Activated CD4-positive, alpha-beta T cell treated with anti-CD3 and anti-CD28 coated beads, Interleukin-2, amount 10 ng/mL, durations not matched to agents 7 days and 5 days (primary cell): ENCODE measurements around the gene RPS27A. TPM values are rescaled to one million over a fixed set of nuclear protein-coding genes. Genes with fewer than 3 reads are reported as not detected.
A peak's percentile ranks its signal among the peaks of the same experiment; 100 is the strongest.
"Not testable (repeated sequence)": the region's sequence is repeated elsewhere in the genome, so short reads cannot be mapped to it uniquely, and the experiment has no call there.

Experiments
- CTCF ChIA-PET: fragments of 350-600 bp; sonication (Branson Sonifier 250); formaldehyde crosslinking; loops from one replicate; lab custom pipeline; 2021; ENCODE audit warnings: antibody characterized with exemption; lab: Charles Lee
- POLR2A ChIA-PET: fragments of 350-600 bp; sonication (Branson Sonifier 250); formaldehyde crosslinking; loops from one replicate; lab custom pipeline; 2021; ENCODE audit warnings: antibody characterized with exemption; lab: Charles Lee
- DNase-seq: peaks from one replicate; pipeline ENCODE4 v3.0.0-alpha.2; 2020
- H3K27ac Mint-ChIP-seq: one replicate; pipeline ENCODE4 v1.8.0; 2021; ENCODE audit warnings: mild to moderate bottlenecking, moderate library complexity, mixed read lengths
- H3K27me3 Mint-ChIP-seq: one replicate; pipeline ENCODE4 v1.8.0; 2021; ENCODE audit warnings: mixed read lengths
- H3K36me3 Mint-ChIP-seq: one replicate; pipeline ENCODE4 v1.8.0; 2021; ENCODE audit warnings: low read depth, mixed read lengths
- H3K4me1 Mint-ChIP-seq: one replicate; pipeline ENCODE4 v1.8.0; 2021; ENCODE audit warnings: mixed read lengths
- H3K4me3 Mint-ChIP-seq: one replicate; pipeline ENCODE4 v1.8.0; 2021; ENCODE audit warnings: mild to moderate bottlenecking, moderate library complexity, mixed read lengths
- H3K9me3 Mint-ChIP-seq: one replicate; pipeline ENCODE4 v1.8.0; 2021; ENCODE audit warnings: mixed read lengths
- total RNA-seq, 2 experiments: library from RNA; stranded (reverse); gene quantifications; one replicate each; pipeline ENCODE4 v1.2.3, GENCODE V29; 2021

The RPS27A gene
- total RNA-seq, 2 experiments from 2014 or later: 788 to 945 TPM

DNA sequence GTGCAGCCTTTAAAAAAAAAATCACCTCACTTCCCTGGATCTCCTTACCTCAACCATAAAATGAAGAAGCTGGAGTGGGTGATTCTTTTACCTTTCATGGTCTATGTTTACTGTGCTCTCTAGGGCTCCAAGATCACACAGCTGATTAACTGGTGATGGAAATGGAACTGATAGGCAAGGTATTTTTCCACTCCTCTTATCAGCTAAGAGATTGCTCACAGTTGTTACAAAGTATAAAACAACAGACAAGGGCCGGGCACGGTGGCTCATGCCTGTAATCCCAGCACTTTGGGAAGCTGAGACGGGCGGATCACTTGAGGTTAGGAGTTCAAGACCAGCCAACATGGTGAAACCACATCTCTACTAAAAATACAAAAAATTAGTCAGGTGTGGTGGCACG lies 14.5 kb downstream of the RPS27A start:
- Mint-ChIP-seq H3K36me3 (peaks cover 26% of the 10 kb centered on the region), H3K27me3 (no peaks in the 10 kb centered on the region), H3K4me3 (no peak overlapping the region), H3K9me3 (no peaks in the 10 kb centered on the region), H3K4me1 (peaks cover 2% of the 10 kb centered on the region), H3K27ac (no peak overlapping the region)
- DNase-seq: no peak
- ChIA-PET CTCF (interaction anchor here (0.8 to 1.1 kb wide), 2 partner anchors 10 to 15 kb away, joined by 3 read pairs; partner anchors contain the start of genes CLHC1 and RPS27A), POLR2A (no interaction called here)

- H3K9me3 Mint-ChIP-seq: no peaks in the 10 kb centered on the region
- H3K36me3 Mint-ChIP-seq: peaks cover 24% of the 10 kb centered on the region
- CTCF ChIA-PET: no interaction called here
Observed at GRCh38 chr2:55252832-55253231, 20.3 kb downstream of the RPS27A start.

DNA sequence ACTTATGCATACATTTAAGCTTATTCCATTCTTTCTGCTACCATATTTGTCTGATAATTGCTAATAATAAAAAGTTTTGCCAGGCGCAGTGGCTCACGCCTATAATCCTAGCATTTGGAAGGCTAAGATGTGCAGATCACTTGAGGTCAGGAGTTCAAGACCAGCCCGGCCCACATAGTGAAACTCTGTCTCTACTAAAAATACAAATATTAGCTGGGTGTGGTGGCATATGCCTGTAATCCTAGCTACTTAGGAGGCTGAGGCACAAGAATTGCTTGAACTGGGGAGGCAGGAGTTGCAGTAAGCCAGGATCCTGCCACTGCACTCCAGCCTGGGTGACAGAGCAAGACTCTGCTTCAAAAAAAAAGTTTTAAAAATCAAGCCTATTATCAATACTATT lies 27.1 kb downstream of the RPS27A start:
- not testable (repeated sequence) for DNase-seq

More at GRCh38 chr2:55252832-55253231, 20.3 kb downstream of the RPS27A start:
- H3K27me3 Mint-ChIP-seq: no peaks in the 10 kb centered on the region
- H3K4me1 Mint-ChIP-seq: no peaks in the 10 kb centered on the region
- H3K27ac Mint-ChIP-seq: no peak overlapping the region
- H3K4me3 Mint-ChIP-seq: no peak overlapping the region
- no peak for DNase-seq
- POLR2A ChIA-PET: no interaction called here

DNA sequence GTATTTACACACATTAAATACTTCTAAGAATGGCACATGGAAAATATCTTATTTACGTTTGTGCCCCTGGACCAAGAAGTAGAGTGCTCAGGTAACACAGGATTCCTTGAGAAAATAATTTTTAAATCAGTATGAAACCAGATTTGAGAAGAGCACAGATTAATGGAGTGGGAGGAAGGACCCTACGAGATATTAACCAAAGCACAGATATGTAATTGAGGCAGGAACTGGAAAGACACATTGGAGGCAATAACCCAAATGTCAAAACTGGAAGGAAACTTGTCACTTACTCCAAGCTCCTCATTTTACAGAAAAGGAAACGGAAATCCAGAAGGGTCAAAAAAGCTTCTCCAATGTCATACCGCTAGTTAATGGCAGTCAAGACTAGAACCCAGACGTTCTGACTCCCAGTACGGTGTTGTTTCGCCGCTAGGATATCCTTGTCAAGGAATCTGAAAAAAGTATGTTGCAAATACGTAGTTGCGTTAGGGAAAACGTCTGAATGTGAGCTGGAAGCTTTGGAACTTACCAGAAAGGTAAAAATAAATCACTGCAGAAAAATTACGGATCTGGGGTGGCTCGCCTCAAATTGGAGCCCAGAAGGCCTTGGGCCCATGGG lies 35.9 kb downstream of the RPS27A start:
- DNase-seq: no peak
- POLR2A ChIA-PET: no interaction called here
- H3K36me3 Mint-ChIP-seq: peaks cover 8% of the 10 kb centered on the region

More for the DNA sequence above, 27.1 kb downstream of the RPS27A start:
- CTCF ChIA-PET: interaction anchor here (0.6 kb wide), 1 partner anchor 1206 kb away, joined by 5 read pairs; no protein-coding TSS in a partner anchor
- H3K27ac Mint-ChIP-seq, H3K4me1 Mint-ChIP-seq, H3K9me3 Mint-ChIP-seq, POLR2A ChIA-PET, H3K4me3 Mint-ChIP-seq, H3K27me3 Mint-ChIP-seq: not testable (repeated sequence)
- H3K36me3 Mint-ChIP-seq: peaks cover 12% of the 10 kb centered on the region

DNA sequence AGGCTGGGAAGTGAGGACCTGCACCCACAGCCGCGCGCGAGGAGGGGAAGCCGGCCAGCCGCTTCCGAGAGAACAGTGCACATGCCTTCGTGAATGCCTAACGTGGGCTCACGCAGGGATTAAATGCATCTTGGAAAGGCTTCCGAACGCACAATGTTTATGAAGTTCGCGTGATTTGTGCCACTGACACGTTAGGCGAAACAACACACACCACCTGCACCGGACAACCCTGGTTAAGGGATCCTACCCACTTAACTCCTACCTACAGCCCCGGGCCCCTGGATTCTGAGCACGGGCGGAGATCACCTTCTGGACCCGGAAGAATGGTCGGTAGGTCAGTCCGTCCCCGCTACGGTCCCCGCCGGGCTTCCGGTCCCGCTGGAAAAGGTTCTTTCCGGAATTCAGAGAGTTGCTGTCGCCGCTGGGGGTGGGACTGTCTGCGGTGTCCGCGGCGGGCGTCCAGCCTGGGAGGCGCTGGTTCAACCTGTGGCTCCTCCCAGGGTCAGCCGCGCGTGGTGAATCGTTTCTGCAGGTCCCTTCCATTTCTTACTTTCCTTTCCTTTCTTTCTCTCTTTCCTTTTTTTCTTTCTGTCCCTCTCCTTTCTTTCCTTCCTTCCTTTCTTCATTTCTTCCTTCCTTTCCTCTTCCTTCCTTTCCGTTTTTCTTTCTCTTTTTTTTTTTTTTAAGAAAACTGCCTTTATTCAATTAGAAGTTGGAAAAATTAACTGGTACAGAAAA lies 36.6 kb downstream of the RPS27A start, which contains the start of gene MTIF2:
Gene MTIF2 (minus strand): TSS at position 325 of the 738 bp plus-strand sequence. CDS start 5,373 bp downstream, outside the sequence.
- Mint-ChIP-seq H3K27me3 (no peaks in the 10 kb centered on the region), H3K4me3 (peak within 1 kb of the TSS; percentile 93), H3K27ac (peak within 1 kb of the TSS; percentile 97), H3K4me1 (peaks cover 25% of the 10 kb centered on the region), H3K36me3 (peaks cover 3% of the 10 kb centered on the region), H3K9me3 (no peaks in the 10 kb centered on the region)
- POLR2A ChIA-PET: no interaction called here
- CTCF ChIA-PET: interaction anchor here (0.5 to 1.3 kb wide), 3 partner anchors 9 to 109 kb away, joined by 3 read pairs; no protein-coding TSS in a partner anchor
- peak; percentile 88 for DNase-seq

More for the DNA sequence above, 35.9 kb downstream of the RPS27A start:
- Mint-ChIP-seq H3K4me3 (peak overlapping the region; percentile 93), H3K27me3 (no peaks in the 10 kb centered on the region), H3K27ac (peak overlapping the region; percentile 97), H3K9me3 (no peaks in the 10 kb centered on the region), H3K4me1 (peaks cover 25% of the 10 kb centered on the region)
- CTCF ChIA-PET: no interaction called here

DNA sequence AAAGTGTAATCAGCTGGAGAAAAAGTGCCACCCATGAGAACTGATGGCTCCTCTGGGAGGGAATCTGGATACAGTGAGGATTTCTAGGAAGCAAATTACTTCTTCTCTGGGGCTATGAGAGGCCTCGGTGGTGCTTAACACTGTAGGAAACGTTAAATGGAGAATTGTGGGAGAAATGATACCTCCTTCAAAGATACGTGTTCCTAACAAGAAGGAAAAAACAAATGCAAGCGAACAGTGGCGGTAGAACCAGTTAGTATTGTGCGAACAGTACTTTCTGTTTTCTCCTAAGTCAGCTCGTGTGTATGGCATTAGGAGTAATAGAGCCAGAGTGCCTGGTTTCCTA lies 37.1 kb downstream of the RPS27A start:
- no peaks in the 10 kb centered on the region for H3K9me3 Mint-ChIP-seq
- H3K27me3 Mint-ChIP-seq: no peaks in the 10 kb centered on the region
- H3K4me3 Mint-ChIP-seq: peak overlapping the region; percentile 93
- H3K36me3 Mint-ChIP-seq: peaks cover 3% of the 10 kb centered on the region
- ChIA-PET POLR2A (no interaction called here), CTCF (interaction anchor here (0.5 to 1.3 kb wide), 4 partner anchors 9 to 110 kb away, joined by 3 read pairs; no protein-coding TSS in a partner anchor)
- H3K27ac Mint-ChIP-seq: peak overlapping the region; percentile 97
- no peak for DNase-seq
- H3K4me1 Mint-ChIP-seq: peaks cover 25% of the 10 kb centered on the region

DNA sequence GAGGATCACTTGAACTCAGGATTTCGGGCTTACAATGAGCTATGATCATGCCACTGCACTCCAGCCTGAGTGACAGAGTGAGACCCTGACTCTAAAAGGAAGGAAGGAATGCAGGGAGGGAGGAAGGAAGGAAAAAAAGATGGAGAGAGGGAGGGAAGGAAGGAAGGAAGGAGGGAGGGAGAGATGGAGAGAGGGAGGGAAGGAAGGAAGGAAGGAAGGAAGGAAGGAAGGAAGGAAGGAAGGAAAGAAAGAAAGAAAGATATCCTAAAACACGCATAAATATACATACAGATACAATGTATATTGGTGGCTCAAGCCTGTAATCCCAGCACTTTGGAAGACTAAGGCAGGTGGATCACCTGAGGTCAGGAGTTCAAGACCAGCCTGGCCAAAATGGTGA lies 41.9 kb downstream of the RPS27A start:
- DNase-seq, H3K36me3 Mint-ChIP-seq, H3K27ac Mint-ChIP-seq, H3K4me3 Mint-ChIP-seq, H3K27me3 Mint-ChIP-seq, POLR2A ChIA-PET, H3K9me3 Mint-ChIP-seq: not testable (repeated sequence)
- peaks cover 13% of the 10 kb centered on the region for H3K4me1 Mint-ChIP-seq
- CTCF ChIA-PET: interaction anchor here (0.9 kb wide), 1 partner anchor 11 kb away, joined by 3 read pairs; no protein-coding TSS in a partner anchor

- H3K9me3 Mint-ChIP-seq: no peaks in the 10 kb centered on the region
- peaks cover 4% of the 10 kb centered on the region for H3K27me3 Mint-ChIP-seq
Observed at GRCh38 chr2:55277310-55277709, 44.8 kb downstream of the RPS27A start.

DNA sequence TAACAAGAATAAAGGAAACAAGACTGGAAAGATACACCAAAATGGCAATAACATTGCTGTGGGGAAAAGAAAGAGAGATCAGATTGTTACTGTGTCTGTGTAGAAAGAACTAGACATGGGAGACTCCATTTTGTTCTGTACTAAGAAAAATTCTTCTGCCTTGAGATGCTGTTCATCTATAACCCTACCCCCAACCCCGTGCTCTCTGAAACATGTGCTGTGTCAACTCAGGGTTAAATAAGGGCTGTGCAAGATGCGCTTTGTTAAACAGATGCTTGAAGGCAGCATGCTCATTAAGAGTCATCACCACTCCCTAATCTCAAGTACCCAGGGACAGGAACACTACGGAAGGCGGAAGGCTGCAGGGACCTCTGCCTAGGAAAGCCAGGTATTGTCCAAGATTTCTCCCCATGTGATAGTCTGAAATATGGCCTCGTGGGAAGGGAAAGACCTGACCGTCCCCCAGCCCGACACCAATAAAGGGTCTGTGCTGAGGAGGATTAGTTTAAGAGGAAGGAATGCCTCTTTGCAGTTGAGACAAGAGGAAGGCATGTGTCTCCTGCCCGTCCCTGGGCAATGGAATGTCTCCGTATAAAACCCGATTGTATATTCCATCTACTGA lies 46.8 kb downstream of the RPS27A start:
- H3K36me3 Mint-ChIP-seq, H3K27ac Mint-ChIP-seq, CTCF ChIA-PET, DNase-seq, H3K4me3 Mint-ChIP-seq, H3K9me3 Mint-ChIP-seq, H3K27me3 Mint-ChIP-seq, POLR2A ChIA-PET: not testable (repeated sequence)
- H3K4me1 Mint-ChIP-seq: peaks cover 26% of the 10 kb centered on the region

More at GRCh38 chr2:55277310-55277709, 44.8 kb downstream of the RPS27A start:
- Mint-ChIP-seq H3K36me3 (no peaks in the 10 kb centered on the region), H3K27ac (no peak overlapping the region), H3K4me3 (no peak overlapping the region), H3K4me1 (peaks cover 10% of the 10 kb centered on the region)
- ChIA-PET CTCF (no interaction called here), POLR2A (no interaction called here)
- no peak for DNase-seq

DNA sequence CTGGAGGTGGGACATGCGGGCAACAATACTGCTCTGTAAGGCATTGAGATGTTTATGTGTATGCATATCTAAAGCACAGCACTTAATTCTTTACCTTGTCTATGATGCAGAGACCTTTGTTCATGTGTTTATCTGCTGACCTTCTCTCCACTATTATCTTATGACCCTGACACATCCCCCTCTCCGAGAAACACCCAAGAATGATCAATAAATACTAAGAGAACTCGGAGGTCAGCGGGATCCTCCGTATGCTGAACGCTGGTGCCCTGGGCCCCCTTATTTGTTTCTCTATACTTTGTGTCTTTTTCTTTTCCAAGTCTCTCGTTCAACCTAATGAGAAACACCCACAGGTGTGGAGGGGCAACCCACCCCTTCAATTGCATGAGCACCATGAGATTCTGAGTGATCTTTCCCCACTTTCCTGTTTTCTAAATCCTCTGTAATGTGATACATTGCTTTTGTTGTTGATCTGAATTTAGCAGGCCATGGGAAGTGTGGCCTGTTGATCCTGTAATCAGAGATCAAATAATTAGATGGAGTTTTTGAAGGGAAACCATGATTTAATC lies 47.5 kb downstream of the RPS27A start:
- H3K27me3 Mint-ChIP-seq, DNase-seq, CTCF ChIA-PET, H3K36me3 Mint-ChIP-seq, POLR2A ChIA-PET, H3K4me3 Mint-ChIP-seq, H3K9me3 Mint-ChIP-seq, H3K27ac Mint-ChIP-seq: not testable (repeated sequence)
- H3K4me1 Mint-ChIP-seq: peaks cover 26% of the 10 kb centered on the region

GRCh38 chr2:55280851-55281546 lies 48.5 kb downstream of the RPS27A start:
- H3K4me3 Mint-ChIP-seq: peak overlapping the region; percentile 18
- POLR2A ChIA-PET, CTCF ChIA-PET, H3K36me3 Mint-ChIP-seq, H3K9me3 Mint-ChIP-seq, DNase-seq, H3K27me3 Mint-ChIP-seq: not testable (repeated sequence)
- H3K27ac Mint-ChIP-seq: peak overlapping the region; percentile 98
- peaks cover 26% of the 10 kb centered on the region for H3K4me1 Mint-ChIP-seq
